ENCODE measurements around the gene HBB.

DNA sequence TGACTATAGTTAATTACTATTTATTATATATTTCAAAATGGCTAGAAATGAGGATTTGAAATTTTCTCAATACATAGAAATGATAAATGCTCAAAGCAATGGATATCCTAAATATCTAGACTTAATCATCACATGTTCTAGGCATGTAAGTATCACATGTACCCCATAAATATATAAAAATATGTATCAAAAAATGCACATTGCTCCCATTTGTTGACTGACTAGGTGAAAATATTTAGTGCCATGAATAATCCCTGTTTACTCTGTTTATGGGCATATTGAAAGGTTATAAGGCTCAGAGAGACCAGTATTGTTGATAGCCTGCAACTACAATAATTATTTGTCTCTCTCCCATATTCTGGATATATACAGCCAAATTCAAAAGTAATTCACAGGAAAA, 39.7 kb upstream of the HBB start:
- TF ChIP-seq, protein P1, sequence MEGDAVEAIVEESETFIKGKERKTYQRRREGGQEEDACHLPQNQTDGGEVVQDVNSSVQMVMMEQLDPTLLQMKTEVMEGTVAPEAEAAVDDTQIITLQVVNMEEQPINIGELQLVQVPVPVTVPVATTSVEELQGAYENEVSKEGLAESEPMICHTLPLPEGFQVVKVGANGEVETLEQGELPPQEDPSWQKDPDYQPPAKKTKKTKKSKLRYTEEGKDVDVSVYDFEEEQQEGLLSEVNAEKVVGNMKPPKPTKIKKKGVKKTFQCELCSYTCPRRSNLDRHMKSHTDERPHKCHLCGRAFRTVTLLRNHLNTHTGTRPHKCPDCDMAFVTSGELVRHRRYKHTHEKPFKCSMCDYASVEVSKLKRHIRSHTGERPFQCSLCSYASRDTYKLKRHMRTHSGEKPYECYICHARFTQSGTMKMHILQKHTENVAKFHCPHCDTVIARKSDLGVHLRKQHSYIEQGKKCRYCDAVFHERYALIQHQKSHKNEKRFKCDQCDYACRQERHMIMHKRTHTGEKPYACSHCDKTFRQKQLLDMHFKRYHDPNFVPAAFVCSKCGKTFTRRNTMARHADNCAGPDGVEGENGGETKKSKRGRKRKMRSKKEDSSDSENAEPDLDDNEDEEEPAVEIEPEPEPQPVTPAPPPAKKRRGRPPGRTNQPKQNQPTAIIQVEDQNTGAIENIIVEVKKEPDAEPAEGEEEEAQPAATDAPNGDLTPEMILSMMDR (IDR thresholded peaks at IDR 0.05; ENCODE audit: borderline replicate concordance, extremely low read depth, low read length, poor library complexity, severe bottlenecking), result no peak
- no peak for TF ChIP-seq EZH2 (IDR thresholded peaks at IDR 0.05; ENCODE audit: borderline replicate concordance, low read depth, low read length, severe bottlenecking)

All from DND-41 (cell line).